Lower leg skin (tissue), 3 donors: ENCODE measurements around the gene FMO3.

Experiments
- CTCF ChIP-seq, 3 donors: fragments of 450-650 bp; IDR thresholded peaks; one replicate each; pipeline ENCODE4 v1.5.1; 2016; ENCODE audit warnings: antibody characterized with exemption in 3 of 3, mild to moderate bottlenecking in 3 of 3, moderate library complexity in 2 of 3
- POLR2A ChIP-seq, 2 donors: fragments of 450-650 bp; IDR thresholded peaks; one replicate each; pipeline ENCODE4 v1.6.1; 2016 to 2017; ENCODE audit warnings: antibody characterized with exemption in 2 of 2, mild to moderate bottlenecking in 1 of 2, moderate library complexity in 1 of 2

GRCh38 chr1:171109966-171110365 is 19.3 kb downstream of the FMO3 start:
- TF ChIP-seq POLR2A (IDR thresholded peaks at IDR 0.05), result no peak
- TF ChIP-seq CTCF (IDR thresholded peaks at IDR 0.05), result no peak
